ENCODE results near the gene TSSK1B. TPM values are rescaled to one million over a fixed set of nuclear protein-coding genes. Genes with fewer than 3 reads are reported as not detected.
"Not testable (repeated sequence)": the region's sequence is repeated elsewhere in the genome, so short reads cannot be mapped to it uniquely, and the experiment has no call there.

The TSSK1B gene
- total RNA-seq, 1 donor = 0.72 TPM

DNA sequence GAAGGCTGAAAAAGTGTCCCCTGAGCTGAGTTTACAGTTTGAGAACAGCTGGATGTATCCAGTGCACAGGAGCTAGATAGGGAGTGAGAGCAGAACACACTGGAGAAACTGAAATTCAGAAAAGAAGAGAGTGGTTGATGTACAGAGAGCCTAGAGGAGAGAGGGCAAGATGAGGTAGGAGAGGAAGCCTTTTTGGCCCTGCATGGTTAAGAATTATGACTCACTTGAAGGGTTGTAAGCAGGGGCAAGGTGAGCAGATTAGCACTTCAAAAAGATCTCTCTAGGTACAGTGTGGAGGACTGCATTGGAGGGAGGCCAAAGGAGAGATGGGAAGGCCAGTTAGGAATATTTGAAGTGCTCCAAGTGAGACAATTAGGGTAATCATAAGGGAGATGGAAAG is 28.2 kb upstream of the TSSK1B start:
- Histone ChIP-seq H3K9me3 (ENCODE audit: low read depth, low read length) (no peaks in the 10 kb centered on the region), H3K4me3 (ENCODE audit: insufficient read depth, low read length) (no peak overlapping the region), H3K79me2 (ENCODE audit: insufficient read depth, low read length) (no peaks in the 10 kb centered on the region), H3K27me3 (ENCODE audit: insufficient read depth, low read length) (no peaks in the 10 kb centered on the region), H3K4me1 (ENCODE audit: insufficient read depth, low read length) (no peaks in the 10 kb centered on the region), H3K27ac (ENCODE audit: low read depth, low read length) (no peak overlapping the region), H3K36me3 (ENCODE audit: insufficient read depth, low read length) (no peaks in the 10 kb centered on the region), H3K4me2 (ENCODE audit: insufficient read depth, low read length) (no peak overlapping the region), H2AFZ (ENCODE audit: low read length) (no peak overlapping the region), H4K20me1 (ENCODE audit: insufficient read depth, low read length) (no peaks in the 10 kb centered on the region)
- TF ChIP-seq, protein P1, sequence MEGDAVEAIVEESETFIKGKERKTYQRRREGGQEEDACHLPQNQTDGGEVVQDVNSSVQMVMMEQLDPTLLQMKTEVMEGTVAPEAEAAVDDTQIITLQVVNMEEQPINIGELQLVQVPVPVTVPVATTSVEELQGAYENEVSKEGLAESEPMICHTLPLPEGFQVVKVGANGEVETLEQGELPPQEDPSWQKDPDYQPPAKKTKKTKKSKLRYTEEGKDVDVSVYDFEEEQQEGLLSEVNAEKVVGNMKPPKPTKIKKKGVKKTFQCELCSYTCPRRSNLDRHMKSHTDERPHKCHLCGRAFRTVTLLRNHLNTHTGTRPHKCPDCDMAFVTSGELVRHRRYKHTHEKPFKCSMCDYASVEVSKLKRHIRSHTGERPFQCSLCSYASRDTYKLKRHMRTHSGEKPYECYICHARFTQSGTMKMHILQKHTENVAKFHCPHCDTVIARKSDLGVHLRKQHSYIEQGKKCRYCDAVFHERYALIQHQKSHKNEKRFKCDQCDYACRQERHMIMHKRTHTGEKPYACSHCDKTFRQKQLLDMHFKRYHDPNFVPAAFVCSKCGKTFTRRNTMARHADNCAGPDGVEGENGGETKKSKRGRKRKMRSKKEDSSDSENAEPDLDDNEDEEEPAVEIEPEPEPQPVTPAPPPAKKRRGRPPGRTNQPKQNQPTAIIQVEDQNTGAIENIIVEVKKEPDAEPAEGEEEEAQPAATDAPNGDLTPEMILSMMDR (IDR thresholded peaks at IDR 0.05; ENCODE audit: extremely low read depth, low read depth, low read length) = no peak
- DNase-seq (ENCODE audit: insufficient read length, low spot score, missing footprints) = no peak

DNA sequence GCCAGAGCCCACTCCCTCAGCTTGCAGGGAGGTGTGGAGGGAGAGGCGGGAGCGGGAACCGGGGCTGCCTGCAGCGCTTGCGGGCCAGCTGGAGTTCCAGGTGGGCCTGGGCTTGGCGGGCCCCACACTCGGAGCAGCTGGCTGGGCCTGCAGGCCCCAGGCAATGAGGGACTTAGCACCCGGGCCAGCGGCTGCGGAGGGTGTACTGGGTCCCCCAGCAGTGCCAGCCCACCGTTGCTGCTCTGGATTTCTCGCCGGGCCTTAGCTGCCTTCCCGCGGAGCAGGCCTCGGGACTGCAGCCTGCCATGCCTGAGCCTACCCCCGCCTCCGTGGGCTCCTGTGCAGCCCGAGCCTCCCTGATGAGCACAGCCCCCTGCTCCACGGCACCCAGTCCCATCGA is 22.3 kb upstream of the TSSK1B start:
- not testable (repeated sequence) for H3K9me3 ChIP-seq (ENCODE audit: low read depth, low read length); H3K4me3 ChIP-seq (ENCODE audit: insufficient read depth, low read length); H2AFZ ChIP-seq (ENCODE audit: low read length); H3K27me3 ChIP-seq (ENCODE audit: insufficient read depth, low read length); H3K27ac ChIP-seq (ENCODE audit: low read depth, low read length); H3K4me2 ChIP-seq (ENCODE audit: insufficient read depth, low read length); H4K20me1 ChIP-seq (ENCODE audit: insufficient read depth, low read length); H3K36me3 ChIP-seq (ENCODE audit: insufficient read depth, low read length); H3K79me2 ChIP-seq (ENCODE audit: insufficient read depth, low read length); DNase-seq (ENCODE audit: insufficient read length, low spot score, missing footprints); H3K4me1 ChIP-seq (ENCODE audit: insufficient read depth, low read length)

DNA sequence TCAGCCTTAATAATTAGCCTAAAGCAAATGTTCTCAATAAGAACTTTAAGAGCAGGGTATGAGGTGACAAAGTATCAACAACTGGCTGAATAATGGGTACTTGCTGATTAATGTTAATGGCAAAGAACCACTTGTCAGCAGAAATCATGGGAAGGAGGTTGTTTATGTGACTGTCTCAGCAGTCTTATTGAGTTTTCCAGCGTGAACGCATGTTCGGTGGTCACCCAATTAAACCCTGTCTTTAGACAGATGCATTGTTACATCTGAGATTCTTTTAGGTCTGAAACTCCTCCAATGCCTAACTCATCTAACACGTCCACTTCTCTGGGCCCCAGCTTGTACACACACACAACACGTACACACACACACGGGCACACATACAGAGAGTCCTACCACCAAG is 18.2 kb upstream of the TSSK1B start:
- H3K4me3 ChIP-seq (ENCODE audit: insufficient read depth, low read length) = no peak overlapping the region
- no peaks in the 10 kb centered on the region for H3K27me3 ChIP-seq (ENCODE audit: insufficient read depth, low read length)
- no peaks in the 10 kb centered on the region for H4K20me1 ChIP-seq (ENCODE audit: insufficient read depth, low read length)
- no peak overlapping the region for H2AFZ ChIP-seq (ENCODE audit: low read length)
- no peak overlapping the region for H3K27ac ChIP-seq (ENCODE audit: low read depth, low read length)
- H3K36me3 ChIP-seq (ENCODE audit: insufficient read depth, low read length) = no peaks in the 10 kb centered on the region
- H3K9me3 ChIP-seq (ENCODE audit: low read depth, low read length) = no peaks in the 10 kb centered on the region
- DNase-seq (ENCODE audit: insufficient read length, low spot score, missing footprints) = no peak
- no peaks in the 10 kb centered on the region for H3K4me1 ChIP-seq (ENCODE audit: insufficient read depth, low read length)
- H3K4me2 ChIP-seq (ENCODE audit: insufficient read depth, low read length) = no peak overlapping the region
- no peaks in the 10 kb centered on the region for H3K79me2 ChIP-seq (ENCODE audit: insufficient read depth, low read length)
- TF ChIP-seq, protein P1 (IDR thresholded peaks at IDR 0.05; ENCODE audit: extremely low read depth, low read depth, low read length) = no peak

DNA sequence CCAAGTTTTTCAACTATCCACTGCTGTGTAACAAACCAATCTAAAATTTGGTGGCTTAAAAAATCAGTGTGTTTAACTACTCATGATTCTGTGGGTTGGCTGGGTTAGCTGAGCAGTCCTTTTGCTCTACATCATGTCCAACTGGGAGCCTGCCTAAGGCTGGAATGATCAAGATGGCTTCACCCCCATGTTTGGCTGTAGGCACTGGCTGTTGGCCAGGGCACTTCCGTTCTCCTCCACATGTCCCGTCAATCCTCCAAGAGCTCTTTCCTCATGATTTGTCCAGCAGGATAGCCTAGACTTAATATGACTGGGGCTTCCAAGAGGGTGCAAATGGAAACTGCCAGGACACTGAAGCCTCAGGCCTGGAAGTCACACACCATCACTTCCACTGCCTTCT is 17.0 kb upstream of the TSSK1B start:
- Histone ChIP-seq H3K27ac (ENCODE audit: low read depth, low read length) (no peak overlapping the region), H3K36me3 (ENCODE audit: insufficient read depth, low read length) (no peaks in the 10 kb centered on the region), H3K4me2 (ENCODE audit: insufficient read depth, low read length) (no peak overlapping the region), H3K9me3 (ENCODE audit: low read depth, low read length) (no peaks in the 10 kb centered on the region), H3K4me1 (ENCODE audit: insufficient read depth, low read length) (no peaks in the 10 kb centered on the region), H3K79me2 (ENCODE audit: insufficient read depth, low read length) (no peaks in the 10 kb centered on the region), H2AFZ (ENCODE audit: low read length) (no peak overlapping the region), H3K27me3 (ENCODE audit: insufficient read depth, low read length) (no peaks in the 10 kb centered on the region), H4K20me1 (ENCODE audit: insufficient read depth, low read length) (no peaks in the 10 kb centered on the region), H3K4me3 (ENCODE audit: insufficient read depth, low read length) (no peak overlapping the region)
- TF ChIP-seq, protein P1 (IDR thresholded peaks at IDR 0.05; ENCODE audit: extremely low read depth, low read depth, low read length) = no peak
- DNase-seq (ENCODE audit: insufficient read length, low spot score, missing footprints) = no peak

DNA sequence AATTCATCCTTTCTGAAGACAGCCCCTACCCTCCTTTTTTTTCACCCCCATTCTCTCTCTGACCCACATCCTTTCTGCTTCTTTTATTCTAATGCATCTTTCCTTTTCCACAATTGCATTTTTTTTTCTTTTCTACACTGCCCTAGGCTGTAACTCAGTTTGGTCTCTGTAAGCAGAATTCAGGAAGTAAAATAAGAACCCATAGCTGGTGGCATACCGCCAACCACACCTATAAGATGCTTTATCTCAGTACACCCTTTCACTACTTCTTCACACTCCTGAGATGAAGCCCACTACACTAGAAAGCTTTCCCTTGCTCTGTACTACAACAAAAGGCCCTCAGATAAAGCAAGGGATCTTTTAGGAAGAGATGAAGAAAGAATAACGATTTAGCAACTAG is 16.1 kb upstream of the TSSK1B start:
- no peaks in the 10 kb centered on the region for H3K36me3 ChIP-seq (ENCODE audit: insufficient read depth, low read length)
- TF ChIP-seq, protein P1 (IDR thresholded peaks at IDR 0.05; ENCODE audit: extremely low read depth, low read depth, low read length) = no peak
- no peaks in the 10 kb centered on the region for H3K4me1 ChIP-seq (ENCODE audit: insufficient read depth, low read length)
- H3K27ac ChIP-seq (ENCODE audit: low read depth, low read length) = no peak overlapping the region
- no peaks in the 10 kb centered on the region for H3K27me3 ChIP-seq (ENCODE audit: insufficient read depth, low read length)
- no peak overlapping the region for H2AFZ ChIP-seq (ENCODE audit: low read length)
- H3K9me3 ChIP-seq (ENCODE audit: low read depth, low read length) = no peaks in the 10 kb centered on the region
- H3K4me2 ChIP-seq (ENCODE audit: insufficient read depth, low read length) = no peak overlapping the region
- no peaks in the 10 kb centered on the region for H3K79me2 ChIP-seq (ENCODE audit: insufficient read depth, low read length)
- DNase-seq (ENCODE audit: insufficient read length, low spot score, missing footprints) = no peak
- H3K4me3 ChIP-seq (ENCODE audit: insufficient read depth, low read length) = no peak overlapping the region
- H4K20me1 ChIP-seq (ENCODE audit: insufficient read depth, low read length) = no peaks in the 10 kb centered on the region
